ENCODE data around the gene PTK7. TPM values are rescaled to one million over a fixed set of nuclear protein-coding genes. Genes with fewer than 3 reads are reported as not detected.
"Not testable (repeated sequence)": the region's sequence is repeated elsewhere in the genome, so short reads cannot be mapped to it uniquely, and the experiment has no call there.

PTK7 gene
- total and polyA plus RNA-seq, 8 donors, result 4.0 to 64.9 (median 27.4) TPM

DNA sequence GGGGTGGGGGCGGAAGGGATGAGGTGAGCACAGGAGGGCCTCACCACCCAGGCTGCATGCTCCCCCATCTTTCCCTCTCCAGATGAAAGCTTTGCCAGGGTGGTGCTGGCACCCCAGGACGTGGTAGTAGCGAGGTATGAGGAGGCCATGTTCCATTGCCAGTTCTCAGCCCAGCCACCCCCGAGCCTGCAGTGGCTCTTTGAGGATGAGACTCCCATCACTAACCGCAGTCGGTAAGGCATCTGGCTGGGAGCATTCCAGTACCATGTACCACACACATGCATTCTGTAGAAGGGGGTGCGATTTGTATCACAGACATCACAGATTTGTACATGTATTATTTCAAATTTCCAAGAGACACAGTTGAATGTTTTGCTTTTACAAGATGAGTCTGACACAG, 54.3 kb downstream of the PTK7 start:
- H3K4me1 ChIP-seq, result peaks cover 5 to 17% (median 11%) of the 10 kb centered on the region in 4 donors
- DNase-seq, result no peak
- no peaks in the 10 kb centered on the region for H3K9me3 ChIP-seq
- H3K36me3 ChIP-seq, result peaks cover 0 to 12% (median 8%) of the 10 kb centered on the region in 4 donors
- TF ChIP-seq POLR2AphosphoS5 (IDR thresholded peaks at IDR 0.05) (no peak), EP300 (IDR thresholded peaks at IDR 0.05) (no peak), POLR2A (IDR thresholded peaks at IDR 0.05) (no peak)
- TF ChIP-seq, protein P1, sequence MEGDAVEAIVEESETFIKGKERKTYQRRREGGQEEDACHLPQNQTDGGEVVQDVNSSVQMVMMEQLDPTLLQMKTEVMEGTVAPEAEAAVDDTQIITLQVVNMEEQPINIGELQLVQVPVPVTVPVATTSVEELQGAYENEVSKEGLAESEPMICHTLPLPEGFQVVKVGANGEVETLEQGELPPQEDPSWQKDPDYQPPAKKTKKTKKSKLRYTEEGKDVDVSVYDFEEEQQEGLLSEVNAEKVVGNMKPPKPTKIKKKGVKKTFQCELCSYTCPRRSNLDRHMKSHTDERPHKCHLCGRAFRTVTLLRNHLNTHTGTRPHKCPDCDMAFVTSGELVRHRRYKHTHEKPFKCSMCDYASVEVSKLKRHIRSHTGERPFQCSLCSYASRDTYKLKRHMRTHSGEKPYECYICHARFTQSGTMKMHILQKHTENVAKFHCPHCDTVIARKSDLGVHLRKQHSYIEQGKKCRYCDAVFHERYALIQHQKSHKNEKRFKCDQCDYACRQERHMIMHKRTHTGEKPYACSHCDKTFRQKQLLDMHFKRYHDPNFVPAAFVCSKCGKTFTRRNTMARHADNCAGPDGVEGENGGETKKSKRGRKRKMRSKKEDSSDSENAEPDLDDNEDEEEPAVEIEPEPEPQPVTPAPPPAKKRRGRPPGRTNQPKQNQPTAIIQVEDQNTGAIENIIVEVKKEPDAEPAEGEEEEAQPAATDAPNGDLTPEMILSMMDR (IDR thresholded peaks at IDR 0.05), result no peak
- H3K4me3 ChIP-seq, result no peak overlapping the region
- H3K27ac ChIP-seq, result no peak overlapping the region
- H3K27me3 ChIP-seq, result no peaks in the 10 kb centered on the region
- 92 to 100% (median 94%) methylated on average over 2 to 7 of the region's 7 CpGs for WGBS, 5 donors
- intact Hi-C loops (cut with DNase I; ENCODE audit: low total_unique reads), result no loop called here

DNA sequence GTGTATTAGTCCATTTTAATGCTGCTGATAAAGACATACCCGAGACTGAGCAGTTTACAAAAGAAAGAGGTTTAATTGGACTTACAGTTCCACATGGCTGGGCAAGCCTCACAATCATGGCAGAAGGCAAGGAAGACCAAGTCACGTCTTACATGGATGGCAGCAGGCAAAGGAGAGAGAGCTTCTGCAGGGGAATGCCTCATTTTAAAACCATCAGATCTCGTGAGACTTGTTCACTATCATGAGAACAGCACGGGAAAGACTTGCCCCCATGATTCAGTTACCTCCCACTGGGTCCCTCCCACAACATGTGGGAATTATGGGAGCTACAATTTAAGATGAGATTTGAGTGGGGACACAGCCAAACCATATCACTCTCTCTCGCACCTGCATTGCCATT, 55.3 kb downstream of the PTK7 start:
- intact Hi-C loops (cut with DNase I; ENCODE audit: low total_unique reads); H3K4me3 ChIP-seq; DNase-seq; H3K9me3 ChIP-seq; H3K27ac ChIP-seq; H3K27me3 ChIP-seq: not testable (repeated sequence)
- Histone ChIP-seq H3K36me3 (peaks cover 0 to 12% (median 8%) of the 10 kb centered on the region in 4 donors), H3K4me1 (peaks cover 5 to 17% (median 11%) of the 10 kb centered on the region in 4 donors)
- WGBS, 5 donors, result 57 to 87% (median 81%) methylated on average over 5 of the region's 5 CpGs

DNA sequence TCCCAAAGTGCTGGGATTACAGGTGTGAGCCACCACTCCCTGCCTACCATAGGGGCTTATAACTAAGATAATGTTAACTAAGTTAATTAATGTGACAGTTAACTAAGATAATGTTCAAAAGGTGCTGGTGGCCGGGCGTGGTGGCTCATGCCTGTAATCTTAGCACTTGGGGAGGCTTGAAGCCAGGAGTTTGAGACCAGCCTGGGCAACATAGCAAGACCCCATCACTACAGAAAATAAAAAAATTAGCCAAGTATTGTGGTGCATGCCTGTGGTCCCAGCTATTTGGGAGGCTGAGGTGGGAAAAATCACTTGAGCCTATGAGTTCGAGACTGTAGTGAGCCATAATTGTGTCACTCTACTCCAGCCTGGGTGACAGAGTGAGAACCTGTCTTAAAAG, 62.2 kb downstream of the PTK7 start:
- Histone ChIP-seq H3K36me3 (peaks cover 0 to 11% (median 4%) of the 10 kb centered on the region in 4 donors), H3K27ac (no peak overlapping the region), H3K27me3 (no peaks in the 10 kb centered on the region), H3K4me3 (no peak overlapping the region), H3K9me3 (no peaks in the 10 kb centered on the region), H3K4me1 (peaks cover 3 to 6% (median 4%) of the 10 kb centered on the region in 4 donors)
- intact Hi-C loops (cut with DNase I; ENCODE audit: low total_unique reads), result no loop called here
- DNase-seq, result no peak
- 94 to 99% (median 96%) methylated on average over 3 of the region's 3 CpGs for WGBS, 5 donors
- TF ChIP-seq POLR2A (IDR thresholded peaks at IDR 0.05), result no peak
- TF ChIP-seq, protein P1 (IDR thresholded peaks at IDR 0.05), result no peak
- TF ChIP-seq EP300 (IDR thresholded peaks at IDR 0.05), result no peak
- no peak for TF ChIP-seq POLR2AphosphoS5 (IDR thresholded peaks at IDR 0.05)

DNA sequence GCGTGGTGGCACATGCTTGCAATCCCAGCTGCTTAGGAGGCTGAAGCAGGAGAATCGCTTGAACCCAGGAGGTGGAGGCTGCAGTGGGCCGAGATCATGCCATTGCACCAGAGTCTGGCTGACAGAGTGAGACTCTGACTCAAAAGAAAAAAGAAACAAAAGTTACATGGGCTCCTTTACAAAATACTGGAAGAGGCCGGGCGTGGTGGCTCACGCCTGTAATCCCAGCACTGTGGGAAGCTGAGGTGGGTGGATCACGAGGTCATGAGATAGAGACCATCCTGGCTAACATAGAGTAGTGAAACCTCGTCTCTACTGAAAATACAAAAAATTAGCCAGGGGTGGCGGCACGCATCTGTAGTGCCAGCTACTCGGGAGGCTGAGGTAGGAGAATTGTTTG, 63.9 kb downstream of the PTK7 start:
- H3K27ac ChIP-seq, H3K27me3 ChIP-seq, H3K4me3 ChIP-seq, DNase-seq, H3K9me3 ChIP-seq: not testable (repeated sequence)
- intact Hi-C loops (cut with DNase I; ENCODE audit: low total_unique reads), result loop anchor here (5.0 to 10.0 kb wide), 2 partner anchors 65 to 238 kb away; partner anchors contain the start of gene PTK7
- peaks cover 10 to 15% (median 12%) of the 10 kb centered on the region in 4 donors for H3K4me1 ChIP-seq
- 87 to 91% (median 90%) methylated on average over 11 of the region's 11 CpGs for WGBS, 5 donors
- peaks cover 0 to 11% (median 6%) of the 10 kb centered on the region in 4 donors for H3K36me3 ChIP-seq

DNA sequence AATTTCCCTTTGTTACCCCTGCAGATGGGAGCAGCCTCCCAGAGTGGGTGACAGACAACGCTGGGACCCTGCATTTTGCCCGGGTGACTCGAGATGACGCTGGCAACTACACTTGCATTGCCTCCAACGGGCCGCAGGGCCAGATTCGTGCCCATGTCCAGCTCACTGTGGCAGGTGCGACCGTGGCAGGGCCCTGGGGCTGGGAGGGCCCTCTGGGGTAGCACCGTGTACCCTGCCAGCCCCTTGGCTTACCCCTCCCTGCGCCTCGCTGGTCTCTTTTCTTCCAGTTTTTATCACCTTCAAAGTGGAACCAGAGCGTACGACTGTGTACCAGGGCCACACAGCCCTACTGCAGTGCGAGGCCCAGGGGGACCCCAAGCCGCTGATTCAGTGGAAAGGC, 65.5 kb downstream of the PTK7 start:
- H3K27ac ChIP-seq, result no peak overlapping the region
- peaks cover 0 to 12% (median 7%) of the 10 kb centered on the region in 4 donors for H3K36me3 ChIP-seq
- no peaks in the 10 kb centered on the region for H3K27me3 ChIP-seq
- WGBS, 5 donors, result 90 to 95% (median 93%) methylated on average over 16 of the region's 16 CpGs
- no peaks in the 10 kb centered on the region for H3K9me3 ChIP-seq
- no peak overlapping the region for H3K4me3 ChIP-seq
- peaks cover 10 to 15% (median 12%) of the 10 kb centered on the region in 4 donors for H3K4me1 ChIP-seq
- DNase-seq, result no peak
- intact Hi-C loops (cut with DNase I; ENCODE audit: low total_unique reads), result loop anchor here (5.0 to 10.0 kb wide), 2 partner anchors 67 to 239 kb away; partner anchors contain the start of gene PTK7
- TF ChIP-seq EP300 (IDR thresholded peaks at IDR 0.05) (no peak), POLR2A (IDR thresholded peaks at IDR 0.05) (no peak), POLR2AphosphoS5 (IDR thresholded peaks at IDR 0.05) (no peak)
- TF ChIP-seq, protein P1 (IDR thresholded peaks at IDR 0.05), result no peak
